ENCODE data around the gene ITGB1.
"Not testable (repeated sequence)": the region's sequence is repeated elsewhere in the genome, so short reads cannot be mapped to it uniquely, and the experiment has no call there.

ITGB1 gene

DNA sequence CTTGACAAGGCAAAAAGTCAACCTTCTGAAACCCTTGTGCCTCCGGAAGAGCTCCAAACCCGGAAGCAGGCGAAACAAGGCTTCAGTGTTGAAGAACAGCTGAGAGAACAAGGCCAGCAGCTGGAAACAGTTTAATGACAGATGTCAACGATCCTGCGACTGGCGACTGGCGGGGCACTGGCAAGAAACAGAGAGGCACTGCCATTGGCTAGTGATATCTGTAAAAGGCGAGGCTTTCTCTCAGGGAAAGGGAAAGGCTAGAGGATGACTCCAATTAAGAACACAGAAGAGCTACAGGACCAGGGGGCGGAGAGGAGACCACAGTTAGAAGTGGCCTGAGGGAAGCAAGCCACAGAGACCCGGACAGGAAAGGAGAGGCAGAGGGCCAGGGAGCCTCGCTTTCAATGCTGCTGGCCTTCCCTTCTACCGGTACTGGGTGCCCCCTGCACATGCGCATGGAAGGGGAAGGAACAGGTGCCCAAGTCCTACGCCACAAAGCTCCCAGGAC lies 19.4 kb downstream of the ITGB1 start:
- DNase-seq (ENCODE audit: low read depth in 2 of 2) = no peak

DNA sequence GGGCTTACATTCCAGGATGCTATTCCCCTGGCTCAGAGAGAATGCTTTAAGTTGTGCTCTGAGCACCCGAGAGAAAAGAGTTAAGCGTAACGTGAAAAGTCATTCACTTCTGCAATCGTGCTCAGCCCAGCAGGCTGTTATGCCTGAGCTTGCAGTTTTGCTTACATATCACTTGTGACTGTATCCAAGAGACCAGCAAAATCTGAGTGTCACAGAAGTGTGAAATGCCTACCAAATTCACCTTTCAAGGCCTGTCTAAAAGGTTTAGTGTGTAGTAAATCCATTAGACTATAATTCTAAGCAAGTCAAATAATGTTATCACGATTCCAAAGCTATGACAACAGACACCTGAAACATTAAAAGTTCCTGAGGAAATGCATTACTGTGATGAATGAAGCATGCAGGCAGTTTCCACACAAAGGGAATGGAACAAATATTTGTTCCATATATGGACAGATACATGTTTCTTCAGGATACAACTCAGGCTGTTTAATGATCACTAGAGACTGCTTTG lies 20.1 kb downstream of the ITGB1 start:
- no peak for DNase-seq (ENCODE audit: low read depth in 2 of 2)

DNA sequence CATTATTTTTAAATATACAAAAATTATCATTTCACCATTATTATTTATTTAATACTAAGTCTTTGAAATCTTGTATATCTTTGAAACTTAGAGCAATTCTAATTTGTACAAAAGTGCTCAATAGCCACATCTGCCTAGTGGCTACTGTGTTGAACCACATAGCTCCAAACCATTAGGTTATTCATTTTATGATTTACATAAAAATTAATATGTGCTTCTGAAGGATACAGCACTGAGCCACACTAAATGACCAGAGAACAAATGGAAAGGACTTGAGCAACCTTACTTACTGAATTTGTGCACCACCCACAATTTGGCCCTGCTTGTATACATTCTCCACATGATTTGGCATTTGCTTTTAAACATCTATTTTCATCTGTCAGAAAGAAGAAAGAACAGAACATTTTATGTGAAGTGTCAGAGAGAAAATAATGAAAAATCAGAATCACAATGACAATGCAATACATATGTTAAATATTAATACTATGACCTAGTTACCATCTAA lies 25.8 kb downstream of the ITGB1 start:
- no peak for DNase-seq (ENCODE audit: low read depth in 2 of 2)

DNA sequence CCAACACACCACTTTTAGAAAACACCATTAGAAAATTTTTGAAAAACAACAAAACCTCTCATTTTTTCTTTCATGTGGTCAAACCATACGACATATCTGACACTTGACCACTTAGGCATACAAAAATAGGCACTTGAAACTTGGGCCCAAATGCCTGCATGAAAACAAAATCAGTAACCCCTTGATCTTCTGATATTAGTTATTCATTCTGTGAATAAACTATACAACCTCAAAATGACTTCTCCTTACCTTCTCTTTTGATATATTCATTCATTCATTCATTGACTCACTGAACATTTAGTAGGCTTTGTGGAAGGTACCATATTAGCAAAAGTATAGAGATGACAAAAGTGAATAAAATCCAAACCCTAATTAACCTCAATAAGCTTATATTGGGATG lies 26.4 kb downstream of the ITGB1 start:
- DNase-seq (ENCODE audit: low read depth in 2 of 2) = no peak

DNA sequence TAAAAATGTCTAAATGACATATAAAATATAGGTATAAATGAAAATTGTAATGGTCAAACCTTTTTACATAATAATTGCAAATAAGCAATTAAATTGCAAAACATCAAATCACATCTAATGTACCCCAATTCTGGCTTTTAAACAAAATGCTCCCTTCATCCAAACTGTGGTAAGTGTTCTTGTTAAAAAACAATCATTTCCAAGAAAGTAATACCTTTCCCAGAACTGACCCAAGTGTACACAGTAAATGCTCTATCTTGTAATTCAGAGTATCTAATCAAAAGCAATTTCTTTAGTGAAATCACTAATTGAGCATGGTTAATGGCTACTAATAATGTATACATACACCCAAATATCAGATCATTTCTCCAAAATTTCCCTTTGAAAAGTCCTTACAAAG lies 28.0 kb downstream of the ITGB1 start:
- no peak for DNase-seq (ENCODE audit: low read depth in 2 of 2)

DNA sequence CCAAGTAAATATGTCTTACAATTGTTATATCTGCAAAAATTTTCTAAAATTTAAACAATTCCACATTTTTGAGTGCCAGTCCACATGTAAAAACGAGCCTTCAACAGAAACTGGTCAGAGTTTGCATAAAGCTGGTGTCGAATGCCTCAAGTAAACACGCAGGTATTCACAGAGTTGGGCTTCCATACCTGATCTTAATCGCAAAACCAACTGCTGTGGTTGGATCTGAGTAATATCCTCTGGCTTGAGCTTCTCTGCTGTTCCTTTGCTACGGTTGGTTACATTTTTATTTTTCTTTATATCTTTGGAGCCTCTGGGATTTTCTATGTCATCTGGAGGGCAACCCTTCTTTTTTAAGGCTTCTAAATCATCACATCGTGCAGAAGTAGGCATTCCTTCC lies 28.4 kb downstream of the ITGB1 start:
- no peak for DNase-seq (ENCODE audit: low read depth in 2 of 2)

DNA sequence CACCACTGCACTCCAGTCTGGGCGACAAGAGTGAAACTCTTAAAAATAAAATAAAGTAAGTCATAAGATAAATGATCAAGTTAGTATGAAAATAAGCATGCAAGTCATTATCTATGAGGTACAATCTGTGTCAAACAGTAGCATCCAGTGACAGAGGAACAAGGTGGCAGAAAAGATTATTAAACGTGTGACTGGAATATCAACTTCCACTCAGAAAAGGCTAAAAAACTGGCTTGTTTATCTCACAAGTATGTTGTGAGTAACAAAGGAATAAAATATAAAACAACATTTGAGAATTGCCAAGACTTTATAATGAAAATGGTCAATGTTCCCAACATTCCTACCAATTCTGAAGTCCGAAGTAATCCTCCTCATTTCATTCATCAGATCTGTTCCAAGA lies 30.3 kb downstream of the ITGB1 start:
- DNase-seq (ENCODE audit: low read depth in 2 of 2) = no peak

DNA sequence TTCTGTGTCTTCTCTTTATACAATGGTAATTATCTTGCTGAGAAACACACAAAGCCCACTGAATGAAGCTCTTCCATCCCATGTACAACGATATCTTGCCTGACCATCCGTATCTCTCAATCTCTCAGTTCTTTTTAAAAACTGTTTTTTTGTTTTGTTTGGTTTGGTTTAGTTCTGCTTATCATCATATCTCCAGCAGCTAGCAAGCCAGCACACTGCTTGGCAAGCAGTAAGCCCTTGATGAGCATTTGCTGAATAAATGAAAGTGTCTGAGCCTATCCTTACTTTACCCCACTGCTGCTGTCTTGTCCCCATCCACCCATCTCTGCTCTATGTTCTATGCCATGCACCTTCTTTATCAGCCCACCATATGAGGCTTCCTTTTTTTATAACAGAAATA lies 34.2 kb downstream of the ITGB1 start:
- DNase-seq (ENCODE audit: low read depth in 2 of 2) = no peak

DNA sequence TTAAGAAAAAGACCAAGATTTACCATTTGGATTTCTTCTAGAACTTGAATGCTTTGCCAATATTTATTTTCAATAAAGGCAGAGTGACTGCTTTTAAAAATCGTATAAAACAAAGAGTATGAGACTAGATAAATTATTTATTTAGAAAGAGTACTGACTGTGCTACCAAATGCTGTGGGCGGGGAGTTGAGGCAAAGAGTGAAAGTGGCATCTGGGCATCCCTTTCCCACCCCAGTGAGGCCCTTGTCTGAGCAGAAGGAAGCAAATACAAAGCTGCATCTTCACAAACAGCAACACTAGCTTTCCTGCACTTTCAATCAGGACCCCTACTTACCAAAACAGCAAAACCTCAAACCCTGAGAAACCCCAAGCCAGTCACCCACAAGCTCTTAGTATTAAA lies 34.9 kb downstream of the ITGB1 start:
- no peak for DNase-seq (ENCODE audit: low read depth in 2 of 2)

DNA sequence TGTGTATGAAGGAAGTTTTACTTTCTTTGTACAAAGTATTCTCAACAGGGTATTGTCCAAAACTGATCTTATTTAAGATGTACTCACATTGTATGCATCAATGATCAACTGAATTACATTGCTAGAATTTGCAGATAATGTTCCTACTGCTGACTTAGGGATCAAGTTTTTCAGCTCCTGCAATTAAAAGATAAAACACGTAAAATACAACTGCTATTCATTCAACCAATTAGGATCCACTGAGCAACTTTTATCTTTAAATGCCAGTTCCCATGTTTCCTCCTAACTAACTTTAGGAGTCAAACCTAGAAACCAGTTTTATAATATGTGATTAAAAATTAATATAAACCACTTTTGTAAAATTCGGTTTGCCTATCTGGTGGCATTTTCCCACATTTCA lies 35.9 kb downstream of the ITGB1 start:
- no peak for DNase-seq (ENCODE audit: low read depth in 2 of 2)

DNA sequence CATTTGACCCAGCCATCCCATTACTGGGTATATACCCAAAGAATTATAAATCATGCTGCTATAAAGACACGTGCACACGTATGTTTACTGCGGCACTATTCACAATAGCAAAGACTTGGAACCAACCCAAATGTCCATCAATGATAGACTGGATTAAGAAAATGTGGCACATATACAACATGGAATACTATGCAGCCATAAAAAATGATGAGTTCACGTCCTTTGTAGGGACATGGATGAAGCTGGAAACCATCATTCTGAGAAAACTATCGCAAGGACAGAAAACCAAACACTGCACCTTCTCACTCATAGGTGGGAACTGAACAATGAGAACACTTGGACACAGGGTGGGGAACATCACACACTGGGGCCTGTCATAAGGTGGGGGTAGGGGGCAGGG lies 40.2 kb downstream of the ITGB1 start:
- not testable (repeated sequence) for DNase-seq (ENCODE audit: low read depth in 2 of 2)

DNA sequence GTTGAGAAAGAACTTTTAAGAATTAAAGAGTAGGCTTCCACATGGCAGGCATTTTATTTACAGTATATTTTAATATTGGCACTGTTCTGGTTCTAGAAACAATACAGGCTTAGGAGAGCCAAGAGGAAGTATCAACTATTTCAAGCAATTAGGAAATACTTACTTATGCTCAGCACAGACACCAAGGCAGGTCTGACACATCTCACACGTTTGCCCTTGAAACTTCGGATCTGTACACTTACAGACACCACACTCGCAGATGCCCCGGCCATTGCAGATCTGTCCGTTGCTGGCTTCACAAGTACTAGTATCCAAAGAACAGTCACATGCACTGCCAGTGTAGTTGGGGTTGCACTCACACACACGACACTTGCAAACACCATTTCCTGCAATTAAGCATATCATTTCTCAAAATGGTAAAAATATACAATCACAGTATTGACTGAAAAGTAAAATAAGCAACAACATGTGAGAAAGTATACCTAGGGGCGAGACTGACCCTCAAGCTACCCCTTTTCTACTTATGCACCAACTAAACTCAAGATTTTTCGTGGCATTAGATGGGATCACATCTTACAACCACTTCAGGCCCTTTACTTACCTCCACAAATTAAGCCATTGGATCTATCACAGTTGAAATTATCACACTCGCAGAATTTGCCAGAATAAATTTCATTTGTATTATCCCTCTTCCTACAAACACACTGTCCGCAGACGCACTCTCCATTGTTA lies 46.6 kb downstream of the ITGB1 start:
- DNase-seq (ENCODE audit: low read depth in 2 of 2) = no peak

DNA sequence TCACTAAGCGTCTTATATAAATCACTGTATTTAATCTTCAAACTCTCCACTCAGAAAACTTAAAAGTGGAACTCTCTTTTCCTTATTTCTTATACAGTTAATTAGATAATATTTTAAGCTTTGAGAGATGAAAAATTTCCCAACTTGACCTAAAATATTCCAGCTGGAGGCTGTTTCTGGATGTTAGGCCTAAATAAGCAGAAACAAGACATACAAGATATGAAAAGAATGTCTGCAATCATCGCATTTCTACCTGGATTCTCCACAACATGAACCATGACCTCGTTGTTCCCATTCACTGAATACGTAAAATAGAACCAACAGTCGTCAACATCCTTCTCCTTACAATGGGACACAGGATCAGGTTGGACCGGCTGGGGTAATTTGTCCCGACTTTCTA lies 48.1 kb downstream of the ITGB1 start:
- not testable (repeated sequence) for DNase-seq (ENCODE audit: low read depth in 2 of 2)

DNA sequence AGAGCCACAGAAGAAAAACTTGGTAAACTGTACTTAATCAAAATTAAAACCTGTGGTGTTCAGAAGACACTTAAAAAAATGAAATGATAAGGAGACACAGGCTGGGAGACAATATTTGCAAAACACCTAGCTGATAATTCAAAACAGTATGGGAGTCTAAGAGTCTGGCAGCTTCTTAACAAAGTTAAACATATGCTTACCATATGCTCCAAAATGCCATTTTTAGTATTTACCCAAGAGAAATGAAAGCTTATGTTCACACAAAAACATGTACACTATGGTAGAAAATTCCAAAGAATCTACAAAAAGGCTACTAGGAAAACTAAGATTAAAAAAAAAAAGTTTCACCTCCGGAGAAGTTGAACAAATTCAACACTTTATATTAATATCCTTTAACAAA lies 48.6 kb downstream of the ITGB1 start:
- DNase-seq (ENCODE audit: low read depth in 2 of 2) = no peak

DNA sequence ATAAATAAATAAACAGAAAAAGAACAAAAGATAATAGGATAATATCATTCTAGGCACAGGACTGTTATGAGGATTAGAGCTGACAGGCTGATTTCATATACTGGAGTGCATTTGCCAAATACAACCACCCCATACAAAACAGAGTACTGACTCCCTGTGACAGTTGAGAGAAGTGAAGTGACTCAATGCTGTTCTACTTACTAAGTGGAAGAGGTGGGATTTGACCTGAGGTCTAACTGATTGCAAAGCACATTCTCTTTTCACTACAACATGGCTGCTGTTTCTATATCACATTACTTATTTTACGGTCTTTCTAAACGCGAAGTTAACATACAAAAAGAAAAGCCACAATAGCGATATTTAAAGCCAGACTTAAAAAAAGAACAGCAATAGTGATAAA lies 51.4 kb downstream of the ITGB1 start:
- no peak for DNase-seq (ENCODE audit: low read depth in 2 of 2)

DNA sequence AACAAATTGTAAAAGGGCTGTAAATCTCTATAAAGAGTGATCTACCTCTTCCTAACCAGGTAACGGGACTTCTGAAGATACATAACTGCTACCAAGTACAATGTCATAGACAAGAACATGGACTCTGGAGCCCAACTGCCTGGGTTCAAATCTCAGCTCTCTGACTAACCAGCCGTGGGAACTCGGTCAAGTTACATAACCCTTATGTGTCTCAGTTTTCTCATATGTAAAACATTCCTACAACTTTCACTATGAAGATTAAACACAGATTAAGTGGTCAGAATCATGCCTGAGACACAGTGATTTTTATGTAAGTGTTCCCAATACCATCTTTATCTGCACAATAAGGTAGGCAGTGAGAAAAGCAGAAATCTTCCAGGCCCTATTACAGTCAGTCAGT lies 52.6 kb downstream of the ITGB1 start:
- no peak for DNase-seq (ENCODE audit: low read depth in 2 of 2)

DNA sequence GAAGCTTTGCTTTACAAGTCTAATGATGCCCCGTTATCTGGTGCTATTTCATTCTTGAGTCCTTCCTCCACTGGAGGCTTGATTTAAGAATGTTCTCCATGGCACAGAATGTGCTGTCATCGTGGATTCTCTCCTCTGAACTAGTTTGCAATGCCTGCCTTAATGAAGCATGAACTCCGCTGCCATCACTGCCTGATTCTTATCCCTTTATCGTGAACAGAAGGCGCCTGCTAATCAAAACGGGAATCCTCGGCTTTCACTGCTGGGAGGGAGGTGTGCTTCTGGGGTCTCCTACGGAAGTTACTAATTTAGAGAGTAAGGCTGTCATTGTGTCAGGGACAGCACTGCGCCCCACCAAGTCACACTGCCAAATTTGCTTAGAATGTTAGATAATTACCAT lies 56.2 kb downstream of the ITGB1 start:
- DNase-seq (ENCODE audit: low read depth in 2 of 2) = no peak

DNA sequence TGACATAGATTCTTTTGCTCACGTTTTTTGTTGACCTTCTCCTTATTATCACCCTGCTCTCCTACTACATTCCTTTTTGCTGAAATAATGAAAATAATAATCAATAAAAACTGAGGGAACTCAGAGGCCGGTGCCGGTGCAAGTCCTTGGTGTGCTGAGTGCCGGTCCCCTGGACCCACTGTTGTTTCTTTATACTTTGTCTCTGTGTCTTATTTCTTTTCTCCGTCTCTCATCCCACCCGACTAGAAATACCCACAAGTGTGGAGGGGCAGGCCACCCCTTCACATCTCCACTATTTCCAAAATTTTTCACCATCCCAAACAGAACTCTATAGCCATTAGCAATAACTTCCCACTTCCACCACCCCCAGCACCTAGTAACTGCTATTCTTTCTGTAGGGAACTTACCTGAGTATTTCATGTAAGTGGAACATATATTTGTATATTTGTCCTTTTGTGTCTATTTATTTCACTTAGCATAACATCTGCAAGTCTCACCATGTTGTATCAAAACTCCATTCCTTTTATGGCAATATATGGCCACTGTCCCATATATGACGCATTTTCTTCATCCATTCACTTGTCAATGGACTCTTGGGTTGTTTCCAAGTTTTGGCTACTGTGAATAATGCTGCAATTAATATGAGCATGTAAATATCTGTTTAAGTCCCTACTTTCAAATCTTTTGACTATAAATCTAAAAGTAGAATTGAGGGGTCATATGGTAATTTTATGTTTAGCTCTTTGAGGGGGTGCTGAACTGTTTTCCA lies 62.6 kb downstream of the ITGB1 start:
- not testable (repeated sequence) for DNase-seq (ENCODE audit: low read depth in 2 of 2)

DNA sequence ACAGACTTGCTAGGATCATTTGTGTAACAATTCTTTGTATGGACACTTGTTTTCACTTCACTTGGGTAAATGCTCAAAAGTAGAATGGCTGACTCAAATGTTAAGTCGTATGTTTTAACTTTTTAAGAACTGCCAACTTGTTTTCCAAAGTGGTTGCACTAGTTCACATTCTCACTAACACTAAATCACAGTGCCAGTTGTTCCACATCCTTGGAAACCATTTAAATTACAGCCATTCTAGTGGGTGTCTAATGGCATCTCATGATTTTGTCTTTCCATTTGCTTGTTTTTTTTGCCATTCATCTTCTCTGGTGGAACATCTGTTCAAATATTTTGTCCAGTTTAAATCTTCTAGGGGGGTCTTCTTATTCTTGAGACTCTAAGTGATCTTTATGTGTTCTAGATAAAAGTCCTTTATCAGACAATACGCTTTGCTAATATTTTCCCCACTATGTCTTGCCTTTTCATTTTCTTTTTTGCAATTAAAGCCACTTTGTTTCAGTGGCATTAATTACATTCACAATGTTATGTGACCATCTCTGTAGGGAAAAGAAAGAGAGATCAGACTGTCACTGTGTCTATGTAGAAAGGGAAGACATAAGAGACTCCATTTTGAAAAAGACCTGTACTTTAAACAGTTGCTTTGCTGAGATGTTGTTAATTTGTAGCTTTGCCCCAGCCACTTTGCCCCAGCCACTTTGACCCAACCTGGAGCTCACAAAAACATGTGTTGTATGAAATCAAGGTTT lies 63.9 kb downstream of the ITGB1 start:
- no peak for DNase-seq (ENCODE audit: low read depth in 2 of 2)

DNA sequence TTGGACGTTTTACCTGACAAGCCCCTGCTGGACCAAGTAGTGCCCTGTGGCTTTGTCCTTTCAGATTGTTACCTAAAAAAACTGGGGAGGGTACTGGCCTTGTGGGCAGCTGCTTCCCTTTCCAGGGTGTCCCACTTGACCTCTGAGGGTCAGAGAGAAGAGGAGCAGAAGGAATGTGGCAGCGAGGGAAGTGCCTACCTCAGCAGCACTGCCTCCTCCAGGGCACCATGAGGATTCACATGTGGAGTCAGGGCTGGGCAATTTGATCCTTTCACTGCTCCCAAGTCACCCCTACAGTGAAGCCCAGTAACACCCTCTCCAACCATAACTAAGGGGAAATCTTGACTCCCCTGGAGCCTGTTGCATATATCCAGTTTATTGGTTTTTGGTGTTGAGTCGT lies 64.6 kb downstream of the ITGB1 start:
- DNase-seq (ENCODE audit: low read depth in 2 of 2) = no peak

DNA sequence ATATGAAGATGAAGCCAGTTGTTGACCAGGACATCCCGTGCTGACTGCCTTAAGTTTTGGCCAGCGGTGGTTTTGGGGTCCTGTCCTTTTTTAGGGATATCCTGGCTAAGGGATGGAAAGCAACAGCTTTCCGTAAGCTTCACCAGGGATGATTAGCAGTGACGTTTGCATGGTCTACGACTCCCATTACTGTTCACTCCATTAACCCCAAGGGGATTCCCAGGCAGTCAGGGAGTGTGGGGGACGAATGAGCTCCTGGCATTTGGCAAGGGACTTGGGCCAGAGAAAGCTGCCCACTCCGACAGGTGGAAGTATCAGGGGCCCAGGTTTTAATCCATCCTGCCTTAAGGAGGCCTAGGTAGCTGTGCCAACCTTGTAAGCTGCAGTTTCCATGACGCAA lies 66.8 kb downstream of the ITGB1 start:
- no peak for DNase-seq (ENCODE audit: low read depth in 2 of 2)

DNA sequence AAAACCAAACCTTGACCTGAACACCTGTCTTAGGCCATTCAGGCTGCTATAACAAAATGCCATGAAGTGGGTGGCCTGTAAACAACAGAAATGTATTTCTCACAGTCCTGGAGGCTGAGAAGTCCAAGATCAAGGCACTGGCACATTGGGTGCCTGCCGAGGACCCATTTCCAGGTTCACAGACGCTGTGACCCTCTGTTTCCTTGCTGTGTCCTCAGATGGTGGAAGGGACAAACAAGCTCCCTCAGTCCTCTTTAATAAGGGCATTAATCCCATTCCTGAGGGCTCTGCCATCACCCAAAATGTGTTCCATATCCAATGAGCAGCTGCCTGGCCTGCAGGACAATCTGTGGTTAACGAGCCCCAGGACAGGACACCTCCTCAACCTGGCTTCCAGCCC lies 67.6 kb downstream of the ITGB1 start:
- no peak for DNase-seq (ENCODE audit: low read depth in 2 of 2)
